Stomach (tissue), 9 donors: Measurements from ENCODE around the gene FAM171A1. TPM values are rescaled to one million over a fixed set of nuclear protein-coding genes. Genes with fewer than 3 reads are reported as not detected.

Source experiments
- DNase-seq, 2 donors: peaks; one replicate each; pipeline versions ENCODE4 v3.0.0 to v3.0.0-alpha.2; 2013 to 2019
- H3K27ac ChIP-seq, 5 donors: fragments of 200-600 bp in 4 of 5; sonication (generic) in 4 of 5; one replicate each; pipeline ENCODE4 v1.5.1; 2013 to 2019; ENCODE audit warnings: mild to moderate bottlenecking in 1 of 5, moderate library complexity in 1 of 5
- H3K27me3 ChIP-seq, 3 donors: fragments of 200-600 bp; sonication (generic); one replicate each; pipeline ENCODE4 v1.5.1; 2017 to 2019; ENCODE audit warnings: mixed run types in 1 of 3
- H3K36me3 ChIP-seq, 4 donors: fragments of 200-600 bp; sonication (generic); 1 replicate in 3 of 4; 2 replicates in 1 of 4; pipeline ENCODE4 v1.5.1; 2016 to 2019
- H3K4me1 ChIP-seq, 4 donors: fragments of 200-600 bp; sonication (generic); one replicate each; pipeline ENCODE4 v1.5.1; 2016 to 2019
- H3K4me3 ChIP-seq, 4 donors: fragments of 200-600 bp; sonication (generic) in 3 of 4; one replicate each; pipeline ENCODE4 v1.5.1; 2016 to 2019; ENCODE audit warnings: mild to moderate bottlenecking in 1 of 4
- H3K9me3 ChIP-seq, 4 donors: fragments of 200-600 bp; sonication (generic); one replicate each; pipeline ENCODE4 v1.5.1; 2016 to 2019
- EP300 ChIP-seq: sonication (generic); formaldehyde crosslinking; IDR thresholded peaks from one replicate; pipeline ENCODE4 v1.6.1; 2017; ENCODE audit warnings: antibody characterized with exemption
- POLR2A ChIP-seq, 4 donors: fragments of 450-650 bp; IDR thresholded peaks; one replicate each; pipeline ENCODE4 v1.6.1; 2016; ENCODE audit warnings: antibody characterized with exemption in 4 of 4, control low read depth in 2 of 4, mild to moderate bottlenecking in 1 of 4, moderate library complexity in 1 of 4
- POLR2AphosphoS5 ChIP-seq, 3 donors: sonication (generic); formaldehyde crosslinking; IDR thresholded peaks; one replicate each; pipeline ENCODE4 v1.6.1; 2016; ENCODE audit warnings: antibody characterized with exemption in 3 of 3
- WGBS, 5 donors: extraction: QIAGEN DNeasy Blood & Tissue Kit in 3 of 5; methylation state at CpG; one replicate each; pipeline versions ENCODE4 v1.1.5 to v1.1.7; 2013 to 2018; 5-methylcytosine and 5-hydroxymethylcytosine counted together
- intact Hi-C: fragments of 100-400 bp; cut with DNase I; formaldehyde crosslinking; loops from one replicate; pipeline ENCODE4 v1.15.1; 2023; ENCODE audit warnings: low total_unique reads
- polyA plus RNA-seq, 3 donors: library from polyadenylated mRNA; stranded (reverse); fragments of 200-250 nt; gene quantifications; one replicate each; pipeline ENCODE4 v1.2.3, GENCODE V29; 2013
- total RNA-seq, 5 donors: library from RNA; depleted of rRNA; stranded (reverse); fragments of >200 nt; gene quantifications; one replicate each; pipeline versions ENCODE4 v1.1.0 to v1.2.3, GENCODE V29; 2014 to 2016
- TF ChIP-seq, protein P1 (sequence below), 7 experiments: fragments of 450-650 bp in 4 of 7; fragments of 200-600 bp in 3 of 7; sonication (generic) in 3 of 7; IDR thresholded peaks; one replicate each; pipeline ENCODE4 v1.5.1; 2016 to 2019; ENCODE audit warnings: antibody characterized with exemption in 7 of 7, control low read depth in 2 of 7, mild to moderate bottlenecking in 1 of 7
- donor health status: healthy with polysubstance abuse.
- donor health status: Bipolar disorder and iron deficiency.
- donor health status: healthy.

Gene FAM171A1
- total and polyA plus RNA-seq, 8 donors = 1.8 to 98.7 (median 10.3) TPM

DNA sequence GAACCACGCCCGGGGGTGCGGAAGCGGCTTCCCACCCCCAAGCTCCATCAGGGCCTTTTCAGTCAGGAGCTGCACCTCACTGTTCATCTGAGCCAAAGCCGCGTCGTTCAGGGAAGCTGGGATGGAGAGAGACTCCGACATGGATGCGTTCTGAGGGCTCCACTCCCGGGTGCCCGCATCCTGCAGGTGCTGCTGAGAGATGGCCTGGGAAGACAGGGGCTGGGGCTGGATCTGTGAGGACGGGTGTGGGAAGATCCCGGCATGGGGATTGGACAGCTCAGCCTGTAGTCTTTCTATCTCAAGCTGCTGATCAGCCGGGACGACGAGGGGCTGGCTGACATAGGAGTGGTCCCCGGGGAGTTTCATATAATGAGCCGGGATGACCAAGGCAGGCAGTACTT, 157.6 kb downstream of the FAM171A1 start:
- Histone ChIP-seq H3K9me3 (no peaks in the 10 kb centered on the region), H3K36me3 (peaks cover 0 to 33% (median 30%) of the 10 kb centered on the region in 4 donors), H3K4me1 (peaks cover 0 to 11% (median 9%) of the 10 kb centered on the region in 4 donors), H3K4me3 (no peak overlapping the region), H3K27ac (no peak overlapping the region), H3K27me3 (no peaks in the 10 kb centered on the region)
- no peak for DNase-seq
- WGBS, 5 donors = 93 to 97% (median 95%) methylated on average over 16 to 18 of the region's 18 CpGs
- TF ChIP-seq, protein P1, sequence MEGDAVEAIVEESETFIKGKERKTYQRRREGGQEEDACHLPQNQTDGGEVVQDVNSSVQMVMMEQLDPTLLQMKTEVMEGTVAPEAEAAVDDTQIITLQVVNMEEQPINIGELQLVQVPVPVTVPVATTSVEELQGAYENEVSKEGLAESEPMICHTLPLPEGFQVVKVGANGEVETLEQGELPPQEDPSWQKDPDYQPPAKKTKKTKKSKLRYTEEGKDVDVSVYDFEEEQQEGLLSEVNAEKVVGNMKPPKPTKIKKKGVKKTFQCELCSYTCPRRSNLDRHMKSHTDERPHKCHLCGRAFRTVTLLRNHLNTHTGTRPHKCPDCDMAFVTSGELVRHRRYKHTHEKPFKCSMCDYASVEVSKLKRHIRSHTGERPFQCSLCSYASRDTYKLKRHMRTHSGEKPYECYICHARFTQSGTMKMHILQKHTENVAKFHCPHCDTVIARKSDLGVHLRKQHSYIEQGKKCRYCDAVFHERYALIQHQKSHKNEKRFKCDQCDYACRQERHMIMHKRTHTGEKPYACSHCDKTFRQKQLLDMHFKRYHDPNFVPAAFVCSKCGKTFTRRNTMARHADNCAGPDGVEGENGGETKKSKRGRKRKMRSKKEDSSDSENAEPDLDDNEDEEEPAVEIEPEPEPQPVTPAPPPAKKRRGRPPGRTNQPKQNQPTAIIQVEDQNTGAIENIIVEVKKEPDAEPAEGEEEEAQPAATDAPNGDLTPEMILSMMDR (IDR thresholded peaks at IDR 0.05) = no peak
- TF ChIP-seq POLR2A (IDR thresholded peaks at IDR 0.05) (no peak), EP300 (no peak), POLR2AphosphoS5 (IDR thresholded peaks at IDR 0.05) (no peak)
- intact Hi-C loops = loop anchor here (5.0 kb wide), 1 partner anchor 159 kb away; the partner anchor contains the start of gene FAM171A1

GRCh38 chr10:15211464-15211979, 159.6 kb downstream of the FAM171A1 start:
- TF ChIP-seq POLR2AphosphoS5 (IDR thresholded peaks at IDR 0.05) (no peak), EP300 (no peak), POLR2A (IDR thresholded peaks at IDR 0.05) (no peak)
- TF ChIP-seq, protein P1 (IDR thresholded peaks at IDR 0.05) = no peak
- H3K4me3 ChIP-seq = no peak overlapping the region
- 86 to 93% (median 91%) methylated on average over 6 of the region's 6 CpGs for WGBS, 5 donors
- DNase-seq = no peak
- intact Hi-C loops = loop anchor here (5.0 kb wide), 1 partner anchor 161 kb away; the partner anchor contains the start of gene FAM171A1
- peaks cover 0 to 34% (median 27%) of the 10 kb centered on the region in 4 donors for H3K36me3 ChIP-seq
- no peak overlapping the region for H3K27ac ChIP-seq
- H3K27me3 ChIP-seq = no peaks in the 10 kb centered on the region
- H3K4me1 ChIP-seq = peaks cover 0 to 11% (median 9%) of the 10 kb centered on the region in 4 donors
- H3K9me3 ChIP-seq = no peaks in the 10 kb centered on the region

DNA sequence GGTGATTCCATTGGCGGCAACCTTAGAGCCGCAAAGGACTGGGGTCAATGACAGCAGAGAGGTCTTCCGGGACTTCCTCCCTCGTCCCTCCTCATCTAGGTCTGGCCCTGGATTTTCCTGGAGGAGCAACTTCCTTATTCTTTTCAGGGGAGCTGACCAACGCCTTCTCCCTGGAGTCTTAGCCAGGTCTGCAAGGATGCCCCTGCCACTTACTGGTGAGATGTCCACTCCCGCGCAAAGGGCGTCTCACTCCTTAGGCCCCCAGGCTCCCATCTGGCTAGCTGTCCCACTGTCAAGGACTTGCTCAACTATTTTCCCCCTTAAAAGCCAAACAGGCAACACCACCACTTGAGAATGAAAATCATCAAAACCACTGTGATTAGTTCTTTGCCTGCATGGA, 160.6 kb downstream of the FAM171A1 start:
- no peak for DNase-seq
- peaks cover 0 to 34% (median 27%) of the 10 kb centered on the region in 4 donors for H3K36me3 ChIP-seq
- H3K27me3 ChIP-seq = no peaks in the 10 kb centered on the region
- H3K27ac ChIP-seq = no peak overlapping the region
- TF ChIP-seq POLR2A (IDR thresholded peaks at IDR 0.05) = no peak
- intact Hi-C loops = loop anchor here (5.0 kb wide), 1 partner anchor 162 kb away; the partner anchor contains the start of gene FAM171A1
- WGBS, 5 donors = 82 to 90% (median 86%) methylated on average over 8 of the region's 8 CpGs
- H3K9me3 ChIP-seq = no peaks in the 10 kb centered on the region
- H3K4me1 ChIP-seq = peaks cover 0 to 11% (median 9%) of the 10 kb centered on the region in 4 donors
- no peak overlapping the region for H3K4me3 ChIP-seq

GRCh38 chr10:15209827-15210509, 161.1 kb downstream of the FAM171A1 start:
- H3K27ac ChIP-seq = no peak overlapping the region
- no peaks in the 10 kb centered on the region for H3K9me3 ChIP-seq
- H3K27me3 ChIP-seq = no peaks in the 10 kb centered on the region
- WGBS, 5 donors = 19 to 24% (median 22%) methylated on average over 14 of the region's 14 CpGs
- intact Hi-C loops = loop anchor here (5.0 kb wide), 1 partner anchor 162 kb away; the partner anchor contains the start of gene FAM171A1
- H3K36me3 ChIP-seq = peaks cover 0 to 34% (median 27%) of the 10 kb centered on the region in 4 donors
- TF ChIP-seq, protein P1 (IDR thresholded peaks at IDR 0.05) = peak in 5 of 7 experiments; percentile 58 to 89 (median 81)
- no peak for TF ChIP-seq POLR2A (IDR thresholded peaks at IDR 0.05)
- peak in 1 of 3 donors; percentile 43 for TF ChIP-seq POLR2AphosphoS5 (IDR thresholded peaks at IDR 0.05)
- no peak for TF ChIP-seq EP300
- H3K4me1 ChIP-seq = peaks cover 0 to 11% (median 9%) of the 10 kb centered on the region in 4 donors
- H3K4me3 ChIP-seq = no peak overlapping the region
- DNase-seq = peak; percentile 87 to 92
